NCI-H748 (cell line): ENCODE measurements around the gene NTN5.
"Not testable (repeated sequence)": the region's sequence is repeated elsewhere in the genome, so short reads cannot be mapped to it uniquely, and the experiment has no call there.

Experiments used
- DNase-seq: peaks from one replicate; lab custom pipeline; 2025; ENCODE audit not compliant: unreplicated experiment; lab: John Stamatoyannopoulos, UW

The NTN5 gene

GRCh38 chr19:48644839-48645619 is 27.8 kb downstream of the NTN5 start:
- peak; percentile 82 for DNase-seq

GRCh38 chr19:48644355-48644754 is 28.5 kb downstream of the NTN5 start:
- no peak for DNase-seq

- DNase-seq: no peak
Measured at GRCh38 chr19:48642862-48643261, 30.0 kb downstream of the NTN5 start.

GRCh38 chr19:48641850-48642249 is 31.0 kb downstream of the NTN5 start:
- no peak for DNase-seq

GRCh38 chr19:48639483-48640375 is 33.1 kb downstream of the NTN5 start:
- DNase-seq: no peak

- peak; percentile 35 for DNase-seq
Measured at GRCh38 chr19:48638831-48639381, 33.9 kb downstream of the NTN5 start.

- peak; percentile 96 for DNase-seq
Measured at GRCh38 chr19:48637948-48638830, 34.6 kb downstream of the NTN5 start.

- peak; percentile 100 for DNase-seq
Measured at GRCh38 chr19:48637449-48637947, 35.3 kb downstream of the NTN5 start.

DNA sequence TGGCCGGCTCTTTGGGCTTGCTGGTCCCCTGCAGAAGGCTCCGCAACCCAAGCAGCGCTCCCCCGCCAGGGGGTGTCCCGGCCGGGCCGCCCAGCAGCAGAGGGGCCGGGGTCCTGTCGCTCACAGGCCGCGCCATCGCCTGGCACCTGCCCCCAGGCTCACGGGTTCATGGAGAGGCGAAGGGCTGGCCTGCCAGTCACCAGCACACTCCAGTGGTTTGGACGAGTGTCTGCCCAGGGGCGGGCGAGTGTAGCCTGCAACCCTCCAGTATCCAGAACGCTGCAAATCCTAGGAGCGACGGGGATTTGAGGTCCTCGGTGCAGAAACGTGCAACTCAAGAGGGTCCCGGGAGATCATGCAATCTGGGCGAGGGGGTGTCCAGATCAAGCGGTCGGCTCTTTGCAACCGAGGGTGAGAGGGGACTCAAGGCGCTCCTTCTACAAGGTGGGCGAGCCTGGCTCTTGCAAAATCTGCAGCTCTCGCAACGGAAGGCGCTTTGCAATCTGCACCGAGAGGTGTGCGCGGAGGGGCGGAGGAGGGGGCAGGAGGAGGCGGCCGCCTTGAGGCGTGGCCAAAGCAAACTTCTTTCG is 35.9 kb downstream of the NTN5 start, which contains the start of gene DBP:
Gene DBP, minus strand, starts transcription at position 521 of the 590 bp plus-strand sequence. Its CDS starts 385 bp downstream, at position 136.
- peak; percentile 87 for DNase-seq

- DNase-seq: peak; percentile 63
Measured at GRCh38 chr19:48635966-48636858, 36.6 kb downstream of the NTN5 start.

- DNase-seq: peak; percentile 86
Measured at GRCh38 chr19:48635263-48635965, 37.4 kb downstream of the NTN5 start.

GRCh38 chr19:48634424-48635262 is 38.2 kb downstream of the NTN5 start:
- peak; percentile 99 for DNase-seq

DNA sequence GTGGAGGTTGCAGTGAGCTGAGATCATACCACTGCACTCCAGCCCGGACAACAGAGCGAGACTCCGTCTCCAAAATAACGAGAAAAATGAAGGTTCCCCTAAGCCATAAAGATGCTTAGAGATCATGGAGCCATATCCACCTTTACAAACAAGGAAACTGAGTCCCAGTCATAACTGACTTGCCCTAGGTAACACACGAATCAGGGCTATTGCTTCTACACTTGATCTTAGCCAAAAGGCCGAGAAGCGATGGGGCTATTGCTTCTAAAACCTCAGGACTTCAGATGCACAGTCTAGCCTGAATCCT is 38.8 kb downstream of the NTN5 start:
- DNase-seq: no peak

DNA sequence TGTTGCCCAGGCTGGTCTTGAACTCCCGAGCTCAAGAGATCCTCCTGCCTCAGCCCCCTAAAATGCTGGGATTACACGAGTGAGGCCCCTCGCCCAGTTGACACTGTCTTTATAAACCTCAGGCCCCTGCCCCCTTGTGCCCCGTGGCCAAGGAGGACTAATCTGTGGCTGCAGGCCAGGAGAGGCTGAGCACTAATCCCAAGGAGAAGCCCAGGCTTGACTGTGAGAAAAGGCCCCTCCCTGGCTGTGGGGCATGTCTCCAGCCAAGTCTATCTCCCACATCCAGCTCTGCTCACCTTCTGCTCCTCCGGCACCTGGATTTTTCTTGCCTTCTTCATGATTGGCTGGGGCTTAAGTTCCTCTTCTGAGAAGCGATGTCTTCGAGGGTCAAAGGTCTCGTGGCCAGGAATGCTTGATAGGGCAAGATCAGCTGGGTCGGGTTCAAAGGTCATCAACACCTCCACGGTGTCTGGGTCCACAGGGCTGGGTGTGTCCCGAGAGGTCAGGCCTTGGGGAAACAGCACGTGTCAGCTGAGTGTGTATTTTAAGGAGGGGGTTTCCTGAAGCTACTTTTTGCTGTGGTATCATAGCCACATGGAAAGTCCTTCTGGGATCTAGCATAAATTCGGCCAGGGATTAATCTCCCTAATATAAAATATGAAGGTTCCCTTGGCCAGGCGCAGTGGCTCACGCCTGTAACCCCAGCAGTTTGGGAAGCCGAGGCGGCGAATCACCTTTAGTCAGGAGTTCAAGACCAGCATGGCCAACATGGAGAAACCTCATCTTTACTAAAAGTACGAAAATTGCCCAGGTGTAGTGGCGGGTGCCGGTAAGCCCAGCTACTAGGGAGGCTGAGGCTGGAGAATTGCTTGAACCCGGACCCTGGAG is 39.4 kb downstream of the NTN5 start:
- DNase-seq: no peak

- DNase-seq: no peak
Measured at GRCh38 chr19:48632692-48633147, 40.1 kb downstream of the NTN5 start.

GRCh38 chr19:48632286-48632685 is 40.5 kb downstream of the NTN5 start:
- not testable (repeated sequence) for DNase-seq

DNA sequence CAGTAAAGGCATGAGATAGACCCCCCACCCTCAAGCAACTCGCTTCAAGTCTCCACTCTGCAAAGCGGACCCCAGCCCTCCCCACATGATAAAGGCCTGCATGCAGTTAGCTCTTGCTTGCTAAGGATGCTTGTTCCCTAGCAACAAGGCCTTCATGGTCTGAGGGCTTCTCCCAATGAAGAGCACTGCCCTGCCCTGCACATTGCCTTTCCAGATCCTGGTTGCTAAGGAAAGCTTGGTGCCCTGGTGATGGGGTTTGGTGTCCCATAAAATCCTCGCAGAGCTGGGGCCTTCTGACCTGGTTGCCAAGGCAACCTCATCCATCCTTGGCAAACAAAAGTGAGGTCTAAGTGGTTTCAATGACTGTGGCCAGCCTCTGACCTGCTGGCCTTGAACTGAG is 41.6 kb downstream of the NTN5 start:
- peak; percentile 72 for DNase-seq
